Measurements from ENCODE around the gene TMEM198. TPM values are rescaled to one million over a fixed set of nuclear protein-coding genes. Genes with fewer than 3 reads are reported as not detected.

Gene TMEM198
- total RNA-seq, 1 experiment from 2014 or later = 0.37 TPM

- Histone ChIP-seq H3K9me3 (replicated peaks) (0 out of 2 replicates have a peak, but pooled peaks cover 3% of the 10 kb centered on the region), H3K27ac (no peak overlapping the region), H3K4me3 (no peak overlapping the region), H3K27me3 (replicated peaks) (0 out of 2 replicates have a peak, but pooled peaks cover 3% of the 10 kb centered on the region), H3K4me1 (replicated peaks) (peaks cover 18% of the 10 kb centered on the region), H3K36me3 (peaks cover 25% of the 10 kb centered on the region)
- DNase-seq (ENCODE audit: low read depth in 1 of 2, low spot score in 2 of 2) = no peak
These were observed 29.3 kb downstream of the TMEM198 start for GRCh38 chr2:219573166-219573565.

GRCh38 chr2:219574484-219575311 lies 30.9 kb downstream of the TMEM198 start:
- no peak for DNase-seq (ENCODE audit: low read depth in 1 of 2, low spot score in 2 of 2)
- Histone ChIP-seq H3K4me3 (no peak overlapping the region), H3K4me1 (replicated peaks) (peaks cover 18% of the 10 kb centered on the region), H3K36me3 (peaks cover 13% of the 10 kb centered on the region), H3K27ac (no peak overlapping the region), H3K27me3 (replicated peaks) (0 out of 2 replicates have a peak, but pooled peaks cover 3% of the 10 kb centered on the region), H3K9me3 (replicated peaks) (0 out of 2 replicates have a peak, but pooled peaks cover 3% of the 10 kb centered on the region)

GRCh38 chr2:219575566-219576504 lies 32.0 kb downstream of the TMEM198 start:
- Histone ChIP-seq H3K27me3 (replicated peaks) (0 out of 2 replicates have a peak, but pooled peaks cover 6% of the 10 kb centered on the region), H3K36me3 (peaks cover 2% of the 10 kb centered on the region), H3K27ac (no peak overlapping the region), H3K4me3 (no peak overlapping the region), H3K4me1 (replicated peaks) (peaks cover 8% of the 10 kb centered on the region), H3K9me3 (replicated peaks) (no peaks in the 10 kb centered on the region)
- DNase-seq (ENCODE audit: low read depth in 1 of 2, low spot score in 2 of 2) = no peak

- Histone ChIP-seq H3K27ac (no peak overlapping the region), H3K36me3 (no peaks in the 10 kb centered on the region), H3K4me1 (replicated peaks) (peaks cover 3% of the 10 kb centered on the region), H3K9me3 (replicated peaks) (no peaks in the 10 kb centered on the region), H3K27me3 (replicated peaks) (0 out of 2 replicates have a peak, but pooled peaks cover 6% of the 10 kb centered on the region), H3K4me3 (no peak overlapping the region)
- no peak for DNase-seq (ENCODE audit: low read depth in 1 of 2, low spot score in 2 of 2)
These were observed 32.9 kb downstream of the TMEM198 start for GRCh38 chr2:219576505-219577388.

- Histone ChIP-seq H3K4me3 (no peak overlapping the region), H3K4me1 (replicated peaks) (no peaks in the 10 kb centered on the region), H3K9me3 (replicated peaks) (no peaks in the 10 kb centered on the region), H3K27me3 (replicated peaks) (peaks cover 6% of the 10 kb centered on the region; the same call in 1 of the 2 replicates), H3K27ac (no peak overlapping the region), H3K36me3 (no peaks in the 10 kb centered on the region)
- DNase-seq (ENCODE audit: low read depth in 1 of 2, low spot score in 2 of 2) = no peak
These were observed 35.2 kb downstream of the TMEM198 start for GRCh38 chr2:219578811-219579613.

GRCh38 chr2:219581346-219581745 lies 37.5 kb downstream of the TMEM198 start:
- Histone ChIP-seq H3K4me1 (replicated peaks) (no peaks in the 10 kb centered on the region), H3K36me3 (no peaks in the 10 kb centered on the region), H3K27me3 (replicated peaks) (peaks cover 9% of the 10 kb centered on the region), H3K4me3 (no peak overlapping the region), H3K27ac (no peak overlapping the region), H3K9me3 (replicated peaks) (no peaks in the 10 kb centered on the region)
- no peak for DNase-seq (ENCODE audit: low read depth in 1 of 2, low spot score in 2 of 2)

- Histone ChIP-seq H3K9me3 (replicated peaks) (no peaks in the 10 kb centered on the region; the same call in 1 of the 2 replicates), H3K36me3 (no peaks in the 10 kb centered on the region), H3K4me3 (no peak overlapping the region), H3K27ac (no peak overlapping the region), H3K4me1 (replicated peaks) (peaks cover 7% of the 10 kb centered on the region), H3K27me3 (replicated peaks) (peaks cover 9% of the 10 kb centered on the region; the same call in 1 of the 2 replicates)
- DNase-seq (ENCODE audit: low read depth in 1 of 2, low spot score in 2 of 2) = no peak
These were observed 47.3 kb downstream of the TMEM198 start for GRCh38 chr2:219591091-219591490.

- Histone ChIP-seq H3K9me3 (replicated peaks) (no peaks in the 10 kb centered on the region; the same call in 1 of the 2 replicates), H3K27ac (no peak overlapping the region), H3K36me3 (no peaks in the 10 kb centered on the region), H3K27me3 (replicated peaks) (no peaks in the 10 kb centered on the region), H3K4me3 (no peak overlapping the region), H3K4me1 (replicated peaks) (peaks cover 18% of the 10 kb centered on the region)
- no peak for DNase-seq (ENCODE audit: low read depth in 1 of 2, low spot score in 2 of 2)
These were observed 48.9 kb downstream of the TMEM198 start for GRCh38 chr2:219592736-219593135.

GRCh38 chr2:219593154-219593553 lies 49.3 kb downstream of the TMEM198 start:
- no peaks in the 10 kb centered on the region; the same call in 1 of the 2 replicates for H3K9me3 ChIP-seq (replicated peaks)
- no peak overlapping the region for H3K4me3 ChIP-seq
- H3K4me1 ChIP-seq (replicated peaks) = peaks cover 19% of the 10 kb centered on the region
- H3K27ac ChIP-seq = no peak overlapping the region
- H3K27me3 ChIP-seq (replicated peaks) = no peaks in the 10 kb centered on the region
- DNase-seq (ENCODE audit: low read depth in 1 of 2, low spot score in 2 of 2) = no peak
- H3K36me3 ChIP-seq = no peaks in the 10 kb centered on the region

- H3K4me3 ChIP-seq = no peak overlapping the region
- DNase-seq (ENCODE audit: low read depth in 1 of 2, low spot score in 2 of 2) = no peak
- no peaks in the 10 kb centered on the region for H3K27me3 ChIP-seq (replicated peaks)
- no peaks in the 10 kb centered on the region for H3K36me3 ChIP-seq
- H3K27ac ChIP-seq = no peak overlapping the region
- no peaks in the 10 kb centered on the region; the same call in 1 of the 2 replicates for H3K9me3 ChIP-seq (replicated peaks)
- H3K4me1 ChIP-seq (replicated peaks) = peaks cover 25% of the 10 kb centered on the region
These were observed 51.4 kb downstream of the TMEM198 start for GRCh38 chr2:219595256-219595655.

- Histone ChIP-seq H3K4me1 (replicated peaks) (peaks cover 25% of the 10 kb centered on the region), H3K4me3 (peak overlapping the region; percentile 63), H3K27me3 (replicated peaks) (no peaks in the 10 kb centered on the region), H3K27ac (peak overlapping the region; percentile 78), H3K36me3 (0 out of 2 replicates have a peak, but pooled peaks cover 2% of the 10 kb centered on the region), H3K9me3 (replicated peaks) (no peaks in the 10 kb centered on the region)
- DNase-seq (ENCODE audit: low read depth in 1 of 2, low spot score in 2 of 2) = no peak
These were observed 53.2 kb downstream of the TMEM198 start for GRCh38 chr2:219596954-219597551.
